Activated CD8-positive, alpha-beta memory T cell treated with anti-CD3 and anti-CD28 coated beads for 24 hours (primary cell): Measurements from ENCODE around the gene TMEM35B.
"Not testable (repeated sequence)": the region's sequence is repeated elsewhere in the genome, so short reads cannot be mapped to it uniquely, and the experiment has no call there.

Experiments used
- DNase-seq: peaks from one replicate; pipeline ENCODE4 v3.0.0-alpha.2; 2020

TMEM35B gene

DNA sequence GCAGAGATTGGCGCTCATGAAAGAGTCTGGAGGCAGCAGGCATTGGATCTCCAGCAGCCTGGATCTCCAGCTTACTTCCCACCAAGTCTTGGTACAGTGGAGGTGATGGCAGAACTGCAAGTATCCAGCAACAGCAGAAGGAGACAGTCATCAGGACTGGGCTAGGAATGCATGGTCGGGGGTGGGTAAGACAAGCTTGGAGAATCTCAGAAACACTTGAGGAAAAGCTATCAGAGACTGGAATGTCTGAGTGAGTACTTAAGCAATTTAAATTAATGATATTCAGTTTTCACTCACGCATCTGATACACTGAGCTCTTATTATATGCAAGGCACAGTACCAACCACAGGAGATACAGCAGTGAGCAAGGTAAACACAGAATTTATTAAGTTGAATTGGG lies 9.8 kb downstream of the TMEM35B start:
- DNase-seq: no peak

DNA sequence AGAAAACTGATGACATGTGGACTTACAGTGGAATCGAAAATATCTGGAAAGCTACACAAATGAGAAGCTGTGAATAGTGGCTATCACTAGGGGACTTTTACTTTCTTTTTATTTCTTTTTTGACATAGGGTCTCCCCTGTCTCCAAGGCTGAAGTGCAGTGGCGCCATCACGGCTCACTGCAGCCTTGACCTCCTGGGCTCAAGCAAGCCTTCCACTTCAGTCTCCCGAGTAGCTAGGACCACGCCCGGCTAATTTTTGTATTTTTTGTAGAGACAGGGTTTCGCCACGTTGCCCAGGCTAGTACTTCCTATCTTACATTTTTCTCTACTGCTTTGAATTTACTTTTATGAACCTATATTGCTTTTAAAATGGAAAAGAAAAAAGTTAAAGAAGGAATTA lies 10.5 kb downstream of the TMEM35B start:
- no peak for DNase-seq

DNA sequence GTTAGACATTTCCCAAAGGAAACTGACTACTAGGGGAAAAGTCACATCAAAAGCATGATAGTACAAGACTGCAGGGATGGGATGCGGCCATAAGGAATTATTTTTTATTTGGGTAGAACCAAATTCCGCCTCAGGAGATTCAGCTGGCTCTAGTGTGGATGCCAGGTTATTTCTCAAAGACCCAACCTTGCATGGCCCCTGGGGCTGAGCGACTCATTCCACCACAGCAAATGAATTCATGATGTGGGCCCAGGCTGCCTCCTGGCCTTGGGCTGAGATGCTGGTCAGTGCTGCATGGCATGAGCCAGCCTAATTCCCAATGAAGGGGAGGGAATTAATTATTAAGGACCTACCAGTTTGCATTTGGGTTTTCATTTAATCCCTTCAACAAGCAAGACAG lies 11.8 kb downstream of the TMEM35B start:
- no peak for DNase-seq

DNA sequence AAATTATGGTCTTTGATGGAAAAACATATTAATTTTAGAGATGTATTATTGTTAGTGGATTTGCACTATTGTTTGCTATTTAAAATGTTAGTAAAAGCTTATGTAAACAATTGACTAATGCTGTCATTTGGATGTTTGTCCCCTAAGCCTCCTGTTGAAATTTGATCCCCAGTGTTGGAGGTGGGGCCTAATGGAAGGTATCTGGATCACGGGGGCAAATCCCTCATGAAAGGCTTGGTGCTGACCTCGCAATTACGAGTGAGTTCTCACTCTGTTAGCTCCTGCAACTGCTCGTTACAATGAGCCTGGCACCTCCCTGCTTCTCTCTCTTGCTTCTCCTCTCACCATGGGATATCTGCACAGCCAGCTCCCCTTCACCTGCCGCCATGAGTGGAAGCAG lies 14.3 kb downstream of the TMEM35B start:
- no peak for DNase-seq

DNA sequence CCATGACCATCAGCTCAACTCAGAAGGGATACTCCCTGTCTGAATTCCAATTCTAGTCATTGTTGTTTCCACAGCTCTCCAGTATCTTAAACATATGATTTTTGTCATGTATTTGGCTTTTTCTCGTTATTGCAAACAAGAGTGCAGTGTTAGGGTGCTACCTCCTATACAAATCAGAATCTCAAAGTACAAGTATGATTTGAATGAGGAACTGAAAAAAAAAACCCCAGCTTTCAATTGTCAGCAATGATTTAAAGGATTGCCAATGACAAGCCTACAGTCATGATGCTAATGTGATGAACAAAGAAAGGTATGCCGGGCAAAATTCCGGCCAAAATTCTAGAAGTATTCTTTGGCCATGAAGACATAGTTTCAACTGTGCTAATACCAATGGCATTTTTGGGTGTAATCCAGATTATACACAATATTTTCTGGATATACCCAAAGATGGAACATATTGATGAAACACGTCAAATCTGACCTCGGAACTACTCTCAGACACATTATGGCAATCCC lies 14.9 kb downstream of the TMEM35B start:
- DNase-seq: no peak

DNA sequence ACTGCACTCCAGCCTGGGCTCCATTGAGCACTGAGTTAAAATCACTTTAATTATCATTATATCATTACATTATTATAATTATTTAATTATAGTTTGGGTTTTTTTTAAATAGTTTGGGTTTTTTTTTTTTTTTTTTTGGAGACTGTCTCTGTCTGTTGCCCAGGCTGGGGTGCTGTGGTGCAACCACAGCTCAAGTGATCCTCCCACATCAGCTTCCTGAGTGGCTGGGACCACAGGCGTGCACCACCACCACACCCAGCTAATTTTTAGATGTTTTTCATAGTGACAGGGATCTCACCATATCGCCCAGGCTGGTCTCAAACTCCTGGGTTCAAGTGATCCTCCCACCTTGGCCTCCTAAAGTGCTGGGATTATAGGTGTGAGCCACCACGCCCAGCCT lies 16.9 kb downstream of the TMEM35B start:
- DNase-seq: not testable (repeated sequence)

DNA sequence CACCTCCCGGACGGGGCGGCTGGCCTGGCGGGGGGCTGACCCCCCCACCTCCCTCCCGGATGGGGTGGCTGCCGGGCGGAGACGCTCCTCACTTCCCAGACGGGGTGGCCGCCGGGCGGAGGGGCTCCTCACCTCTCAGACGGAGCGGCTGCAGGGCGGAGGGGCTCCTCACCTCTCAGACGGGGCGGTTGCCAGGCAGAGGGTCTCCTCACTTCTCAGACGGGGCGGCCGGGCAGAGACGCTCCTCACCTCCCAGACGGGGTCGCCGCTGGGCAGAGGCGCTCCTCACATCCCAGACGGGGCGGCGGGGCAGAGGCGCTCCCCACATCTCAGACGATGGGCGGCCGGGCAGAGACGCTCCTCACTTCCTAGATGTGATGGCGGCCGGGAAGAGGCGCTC lies 17.5 kb downstream of the TMEM35B start:
- not testable (repeated sequence) for DNase-seq

DNA sequence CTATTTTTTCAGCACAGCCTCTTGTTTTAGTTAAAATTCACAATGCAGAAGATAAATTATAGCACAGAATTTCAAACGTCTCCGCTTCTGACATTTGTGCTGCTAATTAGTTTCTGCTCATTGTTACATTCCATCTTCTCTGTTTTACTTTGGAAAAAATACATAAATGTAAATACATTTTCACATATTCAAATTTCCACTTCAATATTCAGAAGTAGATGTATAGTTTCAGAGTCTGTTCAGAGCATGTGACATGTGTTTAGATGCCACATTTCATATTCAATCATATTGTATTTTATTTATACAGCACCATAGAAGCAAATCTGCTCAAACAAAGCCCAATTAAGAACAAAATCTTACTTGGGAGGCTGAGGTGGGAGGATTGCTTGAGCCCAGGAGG lies 19.6 kb downstream of the TMEM35B start:
- no peak for DNase-seq

DNA sequence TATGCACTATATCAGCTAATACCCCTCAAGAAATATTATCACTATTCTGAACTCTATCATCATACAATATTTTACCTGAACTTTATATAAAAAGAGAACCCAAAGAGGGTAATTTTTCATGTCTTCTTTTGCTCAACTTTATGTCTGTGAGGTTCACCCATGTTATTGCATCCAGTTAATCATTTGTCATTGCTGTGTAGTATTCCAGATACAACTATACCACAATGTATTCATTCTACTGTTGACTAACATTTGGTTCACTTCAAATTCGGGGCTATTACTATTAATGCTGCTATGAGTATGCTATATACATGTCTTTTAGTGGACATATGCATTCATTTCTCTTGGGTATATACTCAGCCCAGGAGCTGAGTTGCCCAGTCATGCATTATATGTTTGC lies 34.7 kb downstream of the TMEM35B start:
- DNase-seq: no peak

DNA sequence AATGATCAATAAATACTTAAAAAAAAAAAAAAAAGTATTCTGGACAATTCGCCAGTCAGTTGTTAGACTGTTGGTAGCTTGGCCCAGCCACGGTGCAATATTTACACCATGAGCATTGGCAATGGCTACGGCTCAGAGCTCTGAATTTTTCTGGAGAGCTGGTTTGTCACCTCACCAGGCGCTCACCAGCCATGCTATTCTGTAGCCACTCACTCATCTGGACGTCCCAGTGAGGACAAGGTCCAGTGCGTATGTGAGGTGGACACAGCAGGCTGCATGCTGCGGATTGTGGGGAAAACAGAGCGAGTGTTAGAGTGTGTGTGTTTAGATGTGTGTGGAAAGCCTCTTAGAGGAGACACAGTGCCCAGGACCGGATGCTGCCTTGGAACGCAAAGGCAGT lies 36.4 kb downstream of the TMEM35B start:
- not testable (repeated sequence) for DNase-seq

DNA sequence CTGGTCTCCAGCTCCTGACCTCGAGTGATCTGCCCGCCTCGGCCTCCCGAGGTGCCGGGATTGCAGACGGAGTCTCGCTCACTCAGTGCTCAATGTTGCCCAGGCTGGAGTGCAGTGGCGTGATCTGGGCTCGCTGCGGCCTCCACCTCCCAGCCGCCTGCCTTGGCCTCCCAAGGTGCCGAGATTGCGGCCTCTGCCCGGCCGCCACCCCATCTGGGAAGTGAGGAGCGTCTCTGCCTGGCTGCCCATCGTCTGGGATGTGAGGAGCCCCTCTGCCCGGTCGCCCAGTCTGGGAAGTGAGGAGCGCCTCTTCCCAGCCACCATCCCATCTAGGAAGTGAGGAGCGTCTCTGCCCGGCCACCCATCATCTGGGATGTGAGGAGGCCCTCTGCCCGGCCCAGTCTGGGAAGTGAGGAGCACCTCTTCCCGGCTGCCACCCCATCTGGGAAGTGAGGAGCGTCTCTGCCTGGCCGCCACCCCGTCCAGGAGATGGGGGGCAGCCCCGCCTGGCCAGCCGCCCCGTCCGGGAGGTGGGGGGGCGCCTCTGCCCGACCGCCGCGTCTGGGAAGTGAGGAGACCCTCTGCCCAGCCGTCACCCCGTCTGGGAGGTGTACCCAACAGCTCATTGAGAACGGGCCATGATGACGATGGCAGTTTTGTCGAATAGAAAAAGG lies 37.4 kb downstream of the TMEM35B start:
- DNase-seq: not testable (repeated sequence)

DNA sequence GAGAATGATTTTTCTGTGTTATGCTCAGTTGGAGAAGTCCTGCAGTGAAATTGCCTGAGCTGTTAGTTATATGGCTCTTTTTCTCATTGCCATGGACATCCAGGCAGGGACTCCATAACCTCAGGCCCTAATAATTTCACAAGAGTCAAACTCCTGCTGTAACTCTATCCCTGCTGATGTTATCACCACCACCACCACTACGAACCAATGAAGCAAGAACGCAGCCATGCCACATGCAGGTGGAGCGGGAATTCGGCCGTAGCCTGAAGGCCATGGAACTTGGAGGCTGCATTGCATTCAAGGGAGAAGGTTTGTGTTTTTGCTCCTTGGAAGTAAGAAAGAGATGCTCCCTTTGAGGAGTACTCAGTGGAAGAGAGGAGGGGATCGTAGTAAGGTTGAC lies 38.9 kb downstream of the TMEM35B start:
- no peak for DNase-seq

DNA sequence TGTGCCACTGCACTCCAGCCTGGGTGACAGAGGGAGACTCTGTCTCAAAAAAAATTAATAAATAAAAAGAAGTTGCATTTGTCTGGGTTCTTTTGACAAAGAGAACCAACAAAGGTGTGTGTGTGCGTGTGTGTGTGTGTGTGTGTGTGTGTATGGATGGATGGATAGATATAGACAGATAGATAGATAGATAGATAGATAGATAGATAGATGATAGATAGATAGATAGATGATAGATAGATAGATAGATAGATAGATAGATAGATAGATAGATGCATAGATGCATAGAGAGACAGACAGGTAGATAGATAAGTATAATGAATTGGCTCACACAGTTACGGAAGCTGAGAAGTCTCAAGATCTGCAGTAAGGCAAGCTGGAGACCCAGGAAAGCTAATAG lies 43.3 kb downstream of the TMEM35B start:
- not testable (repeated sequence) for DNase-seq
